K562 (cell line): ENCODE results near the gene TAS2R8. TPM values are rescaled to one million over a fixed set of nuclear protein-coding genes. Genes with fewer than 3 reads are reported as not detected.
A peak's percentile ranks its signal among the peaks of the same experiment; 100 is the strongest.

Experiments
- ATAC-seq: fragments of 200-7000 bp; cut with Tn5 transposase; 3 replicates; pipeline ENCODE4 v1.9.1; 2020; ENCODE audit warnings: moderate library complexity
- BruUV-seq: library from RNA; stranded (reverse); fragments of 400-500 nt; replicated peaks from 2 replicates; lab custom pipeline; 2021; lab: Mats Ljungman, UMichigan
- CTCF ChIA-PET: fragments of 300-600 bp; formaldehyde crosslinking; extraction: SDS; loops from one replicate; lab custom pipeline; 2021; ENCODE audit warnings: low intra/inter-chr PET ratio; lab: Yijun Ruan, JAX
- POLR2A ChIA-PET: fragments of 300-600, 350-650 bp; sonication (Branson Sonifier 250); formaldehyde crosslinking; extraction: SDS; loops from one replicate; lab custom pipeline; 2021; ENCODE audit warnings: antibody characterized with exemption, inconsistent platforms; lab: Yijun Ruan, JAX
- DNase-seq, 4 experiments: peaks; one replicate each; pipeline versions ENCODE4 v3.0.0 to v3.0.0-alpha.2; 2011 to 2018; ENCODE audit warnings: low spot score in 3 of 4, mixed read lengths in 3 of 4; ENCODE audit errors: extremely low read depth in 1 of 4
- FAIRE-seq: peaks from 2 replicates; lab custom pipeline; 2011; peaks lifted over from hg19 to GRCh38; lab: Jason Lieb, UNC
- H2AFZ ChIP-seq: 2 replicates; pipeline ENCODE4 v1.6.0; 2011; ENCODE audit warnings: low read depth, low read length, control low read depth, inconsistent platforms
- H3K27ac ChIP-seq: fragments of 200-600 bp; 3 replicates; pipeline ENCODE4 v1.8.0; 2011; ENCODE audit warnings: low read depth, mild to moderate bottlenecking, control low read depth, inconsistent platforms, low read length, moderate library complexity, mixed read lengths; ENCODE audit errors: extremely low read depth
- H3K27me3 ChIP-seq, 2 experiments: fragments of 300-600 bp in 1 of 2; 2 replicates in 1 of 2; 3 replicates in 1 of 2; pipeline versions ENCODE4 v1.6.0 to v1.8.0; 2011; ENCODE audit warnings: inconsistent platforms in 2 of 2, low read length in 2 of 2, mild to moderate bottlenecking in 1 of 2, mixed read lengths in 1 of 2, moderate library complexity in 1 of 2; ENCODE audit not compliant: control insufficient read depth in 2 of 2, insufficient read depth in 2 of 2
- H3K36me3 ChIP-seq: fragments of 300-600 bp; 3 replicates; pipeline ENCODE4 v1.8.0; 2011; ENCODE audit warnings: mild to moderate bottlenecking, low read length, inconsistent platforms; ENCODE audit not compliant: control insufficient read depth, insufficient read depth
- H3K4me1 ChIP-seq, 2 experiments: fragments of 200-600 bp in 1 of 2; replicated peaks in 1 of 2; 2 replicates in 1 of 2; 3 replicates in 1 of 2; pipeline versions ENCODE4 v1.5.1 to v1.8.0; 2011; ENCODE audit warnings: inconsistent platforms in 2 of 2, low read length in 2 of 2, mild to moderate bottlenecking in 1 of 2, mixed read lengths in 1 of 2, moderate library complexity in 1 of 2; ENCODE audit not compliant: control insufficient read depth in 2 of 2, insufficient read depth in 2 of 2
- H3K4me2 ChIP-seq: 2 replicates; pipeline ENCODE4 v1.6.1; 2011; ENCODE audit warnings: low read length, control low read depth, inconsistent platforms, mixed read lengths; ENCODE audit not compliant: insufficient read depth
- H3K4me3 ChIP-seq: fragments of 200-600 bp; sonication (generic), shearing (Covaris generic); 2 replicates; pipeline ENCODE4 v1.5.1; 2016; ENCODE audit warnings: control low read depth, inconsistent platforms
- H3K79me2 ChIP-seq: fragments of 200-600 bp; 3 replicates; pipeline ENCODE4 v1.8.0; 2011; ENCODE audit warnings: low read length, inconsistent platforms; ENCODE audit not compliant: control insufficient read depth, insufficient read depth
- H3K9ac ChIP-seq, 2 experiments: 2 replicates each; pipeline versions ENCODE4 v1.6.0 to v1.6.1; 2011; ENCODE audit warnings: low read depth in 2 of 2, low read length in 2 of 2, control low read depth in 1 of 2, inconsistent platforms in 1 of 2, mild to moderate bottlenecking in 1 of 2, mixed read lengths in 1 of 2; ENCODE audit not compliant: insufficient read depth in 1 of 2
- H3K9me1 ChIP-seq: one replicate; pipeline ENCODE4 v1.6.0; 2011; ENCODE audit warnings: inconsistent platforms, mild to moderate bottlenecking, low read length, moderate library complexity; ENCODE audit not compliant: control insufficient read depth, insufficient read depth
- H3K9me3 ChIP-seq: replicated peaks from 2 replicates; pipeline ENCODE4 v1.5.1; 2011; ENCODE audit warnings: low read depth, low read length, inconsistent platforms; ENCODE audit not compliant: control insufficient read depth, insufficient read depth
- H4K20me1 ChIP-seq: replicated peaks from 2 replicates; pipeline ENCODE4 v1.6.1; 2011; ENCODE audit warnings: low read length, inconsistent platforms, mixed read lengths; ENCODE audit not compliant: control insufficient read depth, insufficient read depth
- CBFA2T3 ChIP-seq: fragments of 450-650 bp; IDR thresholded peaks from 2 replicates; pipeline ENCODE4 v1.6.1; 2017
- FOXA3 ChIP-seq, 2 experiments: fragments of 450-650 bp in 1 of 2; sonication (generic) in 1 of 2; formaldehyde crosslinking; IDR thresholded peaks in 1 of 2; conservative IDR thresholded peaks in 1 of 2; 2 replicates each; pipeline versions ENCODE4 v1.4.0 to v1.8.0; 2020 to 2022; ENCODE audit warnings: mild to moderate bottlenecking in 2 of 2, missing genetic modification reagents in 1 of 2
- FOXK2 ChIP-seq, 2 experiments: fragments of 450-650 bp; IDR thresholded peaks in 1 of 2; conservative IDR thresholded peaks in 1 of 2; 2 replicates each; pipeline ENCODE4 v1.6.1; 2016; ENCODE audit warnings: low read depth in 2 of 2, mild to moderate bottlenecking in 1 of 2
- MTA2 ChIP-seq: fragments of 450-650 bp; IDR thresholded peaks from 2 replicates; pipeline ENCODE4 v1.6.1; 2016; ENCODE audit warnings: low read depth
- TCF3 ChIP-seq: sonication (generic); formaldehyde crosslinking; IDR thresholded peaks from 2 replicates; pipeline ENCODE4 v1.4.0; 2020; ENCODE audit warnings: mild to moderate bottlenecking, missing genetic modification reagents
- ZNF583 ChIP-seq: fragments of 250-450 bp; sonication (Bioruptor Pico); IDR thresholded peaks from 2 replicates; pipeline ENCODE4 v1.4.0; 2020
- WGBS: fragments of 100-300 bp; shearing (Covaris generic); methylation state at CpG from one replicate; pipeline ENCODE4 v1.1.6; 2016; ENCODE audit warnings: low coverage, mixed read lengths; ENCODE audit not compliant: insufficient coverage; ENCODE audit errors: missing lambda C conversion rate; 5-methylcytosine and 5-hydroxymethylcytosine counted together
- in situ Hi-C: fragments of 300-500 bp; cut with MboI; formaldehyde crosslinking; loops from 4 replicates; pipeline ENCODE4 v1.15.0; 2018; ENCODE audit warnings: inconsistent platforms, mixed read lengths
- intact Hi-C: fragments of 100-400 bp; cut with micrococcal nuclease; formaldehyde crosslinking; loops from 2 replicates; pipeline ENCODE4 v1.14.2; 2022
- polyA plus RNA-seq, 8 experiments: library from polyadenylated mRNA; depleted of rRNA in 4 of 8; stranded (reverse) in 5 of 8; unstranded in 3 of 8; fragments of >200 nt; fragmentation: Nextera tagmentation in 2 of 8; fragmentation: Illumina TruSeq in 1 of 8; extraction: Ambion mirVana in 2 of 8; extraction: Trizol in 1 of 8; gene quantifications; 2 replicates each; pipeline versions ENCODE4 v1.2.1 to v1.2.3, GENCODE V29; 2011 to 2014; ENCODE audit warnings: inconsistent platforms in 1 of 8, missing spikeins in 1 of 8
- total RNA-seq, 7 experiments: library from RNA; depleted of rRNA in 6 of 7; stranded (reverse); fragments of >200 nt in 6 of 7; fragmentation: Illumina TruSeq in 2 of 7; extraction: Trizol in 2 of 7; gene quantifications; 2 replicates each; pipeline versions ENCODE4 v1.2.1 to v1.2.3, GENCODE V29; 2011 to 2021; ENCODE audit warnings: low replicate concordance in 1 of 7
- TF ChIP-seq, protein P1 (sequence below), 2 experiments: fragments of 450-650 bp; conservative IDR thresholded peaks; 2 replicates each; pipeline ENCODE4 v1.6.1; 2017; ENCODE audit warnings: mild to moderate bottlenecking in 2 of 2, moderate library complexity in 2 of 2
- TF ChIP-seq, protein P2 (sequence below): fragments of 450-650 bp; IDR thresholded peaks from 2 replicates; pipeline ENCODE4 v1.6.1; 2016; ENCODE audit warnings: low read depth, mild to moderate bottlenecking, moderate library complexity
- TF ChIP-seq, protein P3 (sequence below), 2 experiments: fragments of 450-650 bp; IDR thresholded peaks; 2 replicates each; pipeline ENCODE4 v1.6.1; 2016

Gene TAS2R8
- total and polyA plus RNA-seq, 9 of the 15 experiments (the other 6 are each of a cell fraction or from before 2014, with no cell fraction given) = not detected

- Histone ChIP-seq H3K79me2 (no peaks in the 10 kb centered on the region), H2AFZ (no peak overlapping the region), H3K9ac (no peak overlapping the region), H3K27me3 (peaks cover 0 to 2% of the 10 kb centered on the region in 2 experiments; a peak in 1 of 5 replicates), H3K9me1 (no peaks in the 10 kb centered on the region), H3K27ac (no peak overlapping the region), H3K4me2 (no peak overlapping the region), H3K4me3 (no peak overlapping the region), H3K4me1 (peaks cover 0 to 2% of the 10 kb centered on the region in 2 experiments; a peak in 1 of 5 replicates), H3K36me3 (no peaks in the 10 kb centered on the region), H4K20me1 (no peaks in the 10 kb centered on the region), H3K9me3 (no peaks in the 10 kb centered on the region)
- ChIA-PET POLR2A (interaction anchor here (0.7 kb wide), 1 partner anchor 31 kb away, joined by 3 read pairs; the partner anchor contains the start of gene TAS2R9), CTCF (no interaction called here)
- 0% methylated on average over 2 of the region's 2 CpGs for WGBS
- FAIRE-seq (no peak), DNase-seq (peak in 2 of 4 experiments; percentile 2 to 20), ATAC-seq (no peak)
- intact Hi-C loops (no loop called here), in situ Hi-C loops (loop anchor here (10.0 kb wide), 1 partner anchor 416 kb away; no protein-coding TSS in a partner anchor)
- no TSS peak for BruUV-seq
- TF ChIP-seq TCF3 (CRISPR knock-in tag) (no peak), FOXK2 (conservative IDR thresholded peaks at IDR 0.05 in 1 of 2, IDR thresholded peaks at IDR 0.05 in 1 of 2; ENCODE audit: low read depth in 2 of 2) (0 out of 4 replicates have a peak, but pooled peaks of 1 of the 2 experiments have one; percentile 32), FOXA3 (CRISPR knock-in tag; conservative IDR thresholded peaks at IDR 0.05 in 1 of 2, IDR thresholded peaks at IDR 0.05 in 1 of 2) (0 out of 4 replicates have a peak, but pooled peaks of 1 of the 2 experiments have one; percentile 15), CBFA2T3 (0 out of 2 replicates have a peak, but pooled peaks have one; percentile 12), MTA2 (no peak), ZNF583 (CRISPR knock-in tag) (no peak)
- TF ChIP-seq, protein P1, sequence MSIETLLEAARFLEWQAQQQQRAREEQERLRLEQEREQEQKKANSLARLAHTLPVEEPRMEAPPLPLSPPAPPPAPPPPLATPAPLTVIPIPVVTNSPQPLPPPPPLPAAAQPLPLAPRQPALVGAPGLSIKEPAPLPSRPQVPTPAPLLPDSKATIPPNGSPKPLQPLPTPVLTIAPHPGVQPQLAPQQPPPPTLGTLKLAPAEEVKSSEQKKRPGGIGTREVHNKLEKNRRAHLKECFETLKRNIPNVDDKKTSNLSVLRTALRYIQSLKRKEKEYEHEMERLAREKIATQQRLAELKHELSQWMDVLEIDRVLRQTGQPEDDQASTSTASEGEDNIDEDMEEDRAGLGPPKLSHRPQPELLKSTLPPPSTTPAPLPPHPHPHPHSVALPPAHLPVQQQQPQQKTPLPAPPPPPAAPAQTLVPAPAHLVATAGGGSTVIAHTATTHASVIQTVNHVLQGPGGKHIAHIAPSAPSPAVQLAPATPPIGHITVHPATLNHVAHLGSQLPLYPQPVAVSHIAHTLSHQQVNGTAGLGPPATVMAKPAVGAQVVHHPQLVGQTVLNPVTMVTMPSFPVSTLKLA (conservative IDR thresholded peaks at IDR 0.05) = no peak
- TF ChIP-seq, protein P2, sequence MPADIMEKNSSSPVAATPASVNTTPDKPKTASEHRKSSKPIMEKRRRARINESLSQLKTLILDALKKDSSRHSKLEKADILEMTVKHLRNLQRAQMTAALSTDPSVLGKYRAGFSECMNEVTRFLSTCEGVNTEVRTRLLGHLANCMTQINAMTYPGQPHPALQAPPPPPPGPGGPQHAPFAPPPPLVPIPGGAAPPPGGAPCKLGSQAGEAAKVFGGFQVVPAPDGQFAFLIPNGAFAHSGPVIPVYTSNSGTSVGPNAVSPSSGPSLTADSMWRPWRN = no peak
- TF ChIP-seq, protein P3, sequence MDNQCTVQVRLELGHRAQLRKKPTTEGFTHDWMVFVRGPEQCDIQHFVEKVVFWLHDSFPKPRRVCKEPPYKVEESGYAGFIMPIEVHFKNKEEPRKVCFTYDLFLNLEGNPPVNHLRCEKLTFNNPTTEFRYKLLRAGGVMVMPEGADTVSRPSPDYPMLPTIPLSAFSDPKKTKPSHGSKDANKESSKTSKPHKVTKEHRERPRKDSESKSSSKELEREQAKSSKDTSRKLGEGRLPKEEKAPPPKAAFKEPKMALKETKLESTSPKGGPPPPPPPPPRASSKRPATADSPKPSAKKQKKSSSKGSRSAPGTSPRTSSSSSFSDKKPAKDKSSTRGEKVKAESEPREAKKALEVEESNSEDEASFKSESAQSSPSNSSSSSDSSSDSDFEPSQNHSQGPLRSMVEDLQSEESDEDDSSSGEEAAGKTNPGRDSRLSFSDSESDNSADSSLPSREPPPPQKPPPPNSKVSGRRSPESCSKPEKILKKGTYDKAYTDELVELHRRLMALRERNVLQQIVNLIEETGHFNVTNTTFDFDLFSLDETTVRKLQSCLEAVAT (IDR thresholded peaks at IDR 0.05) = peak in 1 of 2 experiments; percentile 83; a peak in 2 of 4 replicates
Measured at GRCh38 chr12:10779103-10779502, 28.0 kb downstream of the TAS2R8 start.
